ENCODE measurements around the gene RTBDN.

RTBDN gene

DNA sequence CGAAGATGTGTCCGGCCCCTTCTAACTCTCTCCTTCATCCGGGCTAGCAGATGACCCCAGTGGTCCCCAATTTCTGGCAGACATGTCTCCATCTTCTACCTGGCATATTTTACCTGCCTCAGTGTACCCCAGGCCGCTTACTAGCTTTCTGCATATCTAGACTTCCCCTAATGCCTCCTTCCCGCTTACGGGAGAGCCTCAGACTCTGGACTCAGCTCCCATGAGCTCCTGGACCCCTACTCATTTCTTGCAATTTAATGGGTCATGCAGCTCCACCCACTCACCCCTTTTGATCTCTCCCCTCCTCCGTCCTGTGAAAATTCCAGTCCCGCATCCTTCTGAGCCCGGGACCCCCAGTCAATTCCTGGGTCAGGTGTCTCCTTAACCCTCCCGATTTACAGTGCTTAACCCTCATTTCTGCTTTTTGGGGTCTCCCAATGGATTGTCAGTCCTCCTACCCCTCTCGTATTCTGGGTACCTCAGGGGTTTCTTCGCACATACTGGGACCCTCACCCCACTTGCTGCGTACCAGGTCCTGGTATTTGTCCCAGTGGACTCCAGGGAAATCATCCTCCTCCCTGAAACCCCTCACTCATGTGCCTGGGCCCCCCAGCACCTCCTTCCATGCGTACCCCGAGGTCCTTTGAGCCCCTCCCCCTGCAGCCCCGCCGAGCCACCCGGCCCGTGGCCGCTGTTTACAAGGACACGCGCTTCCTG is 43.6 kb downstream of the RTBDN start:
- Histone ChIP-seq H3K4me1 (peaks cover 54% of the 10 kb centered on the region), H3K27ac (peak overlapping the region; percentile 100), H3K4me2 (ENCODE audit: low read length) (peak overlapping the region; percentile 87), H3K79me2 (peaks cover 8% of the 10 kb centered on the region), H3K36me3 (ENCODE audit: control insufficient read depth, insufficient read depth, low read length) (no peaks in the 10 kb centered on the region), H3K4me3 (ENCODE audit: low read depth, low read length) (peak overlapping the region; percentile 97), H3K9ac (peak overlapping the region; percentile 87), H2AFZ (peak overlapping the region; percentile 65), H3K9me3 (ENCODE audit: control insufficient read depth, low read length) (no peaks in the 10 kb centered on the region), H3K27me3 (ENCODE audit: control insufficient read depth, insufficient read depth, low read length) (no peaks in the 10 kb centered on the region)
- TF ChIP-seq, protein P1, sequence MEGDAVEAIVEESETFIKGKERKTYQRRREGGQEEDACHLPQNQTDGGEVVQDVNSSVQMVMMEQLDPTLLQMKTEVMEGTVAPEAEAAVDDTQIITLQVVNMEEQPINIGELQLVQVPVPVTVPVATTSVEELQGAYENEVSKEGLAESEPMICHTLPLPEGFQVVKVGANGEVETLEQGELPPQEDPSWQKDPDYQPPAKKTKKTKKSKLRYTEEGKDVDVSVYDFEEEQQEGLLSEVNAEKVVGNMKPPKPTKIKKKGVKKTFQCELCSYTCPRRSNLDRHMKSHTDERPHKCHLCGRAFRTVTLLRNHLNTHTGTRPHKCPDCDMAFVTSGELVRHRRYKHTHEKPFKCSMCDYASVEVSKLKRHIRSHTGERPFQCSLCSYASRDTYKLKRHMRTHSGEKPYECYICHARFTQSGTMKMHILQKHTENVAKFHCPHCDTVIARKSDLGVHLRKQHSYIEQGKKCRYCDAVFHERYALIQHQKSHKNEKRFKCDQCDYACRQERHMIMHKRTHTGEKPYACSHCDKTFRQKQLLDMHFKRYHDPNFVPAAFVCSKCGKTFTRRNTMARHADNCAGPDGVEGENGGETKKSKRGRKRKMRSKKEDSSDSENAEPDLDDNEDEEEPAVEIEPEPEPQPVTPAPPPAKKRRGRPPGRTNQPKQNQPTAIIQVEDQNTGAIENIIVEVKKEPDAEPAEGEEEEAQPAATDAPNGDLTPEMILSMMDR (IDR thresholded peaks at IDR 0.05): no peak

DNA sequence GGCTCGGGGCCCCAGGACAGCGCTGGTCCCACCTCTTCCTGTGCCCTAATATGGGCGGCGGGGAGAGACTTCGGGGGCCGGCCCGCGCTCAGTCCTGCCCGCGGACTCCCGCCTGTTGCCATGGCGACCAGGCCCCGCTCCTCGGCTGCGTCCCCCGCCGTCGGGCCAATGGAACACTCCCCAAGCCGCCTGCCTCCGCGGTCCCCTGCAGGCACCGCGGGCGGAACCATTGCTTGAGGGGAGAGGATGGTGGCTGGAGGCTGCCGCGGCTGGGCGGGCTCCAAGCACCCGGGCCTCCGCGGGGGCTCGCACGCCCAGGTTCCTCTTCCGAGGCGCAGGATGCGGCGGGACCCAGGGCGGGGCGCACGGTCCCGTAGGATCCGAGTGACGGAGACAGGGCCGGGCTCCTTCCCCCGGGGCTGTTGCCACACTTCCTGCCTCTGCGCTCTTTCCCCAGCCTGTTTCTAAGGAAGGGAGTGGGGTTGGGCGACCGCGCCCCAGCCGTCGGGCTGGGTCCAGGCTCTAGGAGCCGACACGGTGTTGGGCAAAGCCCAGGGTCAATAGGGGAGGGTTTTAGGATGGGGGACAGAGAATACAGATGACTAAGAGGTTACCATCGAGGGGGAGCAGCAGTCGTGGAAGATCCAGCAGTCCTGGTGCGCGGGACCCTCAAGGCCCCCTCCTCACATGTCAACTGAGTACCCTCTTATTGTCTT is 44.3 kb downstream of the RTBDN start:
- peaks cover 7% of the 10 kb centered on the region for H3K79me2 ChIP-seq
- peak overlapping the region; percentile 100 for H3K27ac ChIP-seq
- H2AFZ ChIP-seq: peak overlapping the region; percentile 65
- H3K9ac ChIP-seq: peak overlapping the region; percentile 87
- no peaks in the 10 kb centered on the region for H3K27me3 ChIP-seq (ENCODE audit: control insufficient read depth, insufficient read depth, low read length)
- H3K9me3 ChIP-seq (ENCODE audit: control insufficient read depth, low read length): no peaks in the 10 kb centered on the region
- H3K4me1 ChIP-seq: peaks cover 60% of the 10 kb centered on the region
- TF ChIP-seq, protein P1 (IDR thresholded peaks at IDR 0.05): peak; percentile 19
- H3K36me3 ChIP-seq (ENCODE audit: control insufficient read depth, insufficient read depth, low read length): no peaks in the 10 kb centered on the region
- peak overlapping the region; percentile 87 for H3K4me2 ChIP-seq (ENCODE audit: low read length)
- peak overlapping the region; percentile 97 for H3K4me3 ChIP-seq (ENCODE audit: low read depth, low read length)

DNA sequence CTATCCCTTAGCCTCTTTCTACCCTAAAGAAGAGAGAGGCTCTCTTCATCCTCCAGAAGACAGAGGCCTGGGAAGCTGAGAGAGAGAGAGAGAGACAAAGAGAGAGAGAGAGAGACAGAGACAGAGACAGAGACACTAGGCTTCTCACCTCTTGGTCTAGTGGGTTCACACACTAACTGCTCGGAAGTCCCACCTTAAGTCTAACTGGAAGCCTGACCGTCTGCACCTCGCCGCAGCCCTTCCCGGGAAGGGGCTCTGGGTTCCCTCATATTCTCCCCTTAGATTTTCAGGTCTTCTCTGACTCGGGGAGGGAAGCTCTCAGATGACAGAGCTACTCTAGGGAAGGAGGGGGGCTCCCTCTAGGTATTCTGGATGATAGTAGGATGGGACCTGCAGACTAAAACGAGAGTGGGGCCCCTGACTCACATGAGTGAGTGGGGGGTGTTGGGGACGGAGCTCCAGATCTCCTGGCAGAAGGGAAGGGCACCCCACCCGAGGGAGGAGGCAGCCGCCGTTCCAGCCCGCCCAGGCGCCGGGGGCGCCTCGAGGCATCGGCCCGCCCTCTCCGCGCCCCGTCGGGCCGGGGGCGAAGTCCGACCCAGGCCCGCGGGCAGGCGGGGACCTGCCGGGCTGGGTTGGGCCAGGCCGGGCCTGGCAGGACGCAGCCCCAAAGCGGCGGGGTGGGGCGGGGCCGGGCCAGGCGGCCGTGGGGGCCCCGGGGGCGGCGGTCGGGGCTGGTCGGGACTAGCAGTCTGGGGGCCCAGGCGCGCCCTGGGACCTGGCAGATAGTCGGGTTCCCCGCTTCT is 45.1 kb downstream of the RTBDN start:
- no peaks in the 10 kb centered on the region for H3K9me3 ChIP-seq (ENCODE audit: control insufficient read depth, low read length)
- H3K4me2 ChIP-seq (ENCODE audit: low read length): peak overlapping the region; percentile 87
- TF ChIP-seq, protein P1 (IDR thresholded peaks at IDR 0.05): no peak
- H3K9ac ChIP-seq: peak overlapping the region; percentile 41
- H3K4me3 ChIP-seq (ENCODE audit: low read depth, low read length): peak overlapping the region; percentile 97
- peaks cover 65% of the 10 kb centered on the region for H3K4me1 ChIP-seq
- H3K36me3 ChIP-seq (ENCODE audit: control insufficient read depth, insufficient read depth, low read length): no peaks in the 10 kb centered on the region
- H3K27me3 ChIP-seq (ENCODE audit: control insufficient read depth, insufficient read depth, low read length): no peaks in the 10 kb centered on the region
- peak overlapping the region; percentile 100 for H3K27ac ChIP-seq
- H3K79me2 ChIP-seq: peaks cover 5% of the 10 kb centered on the region
- H2AFZ ChIP-seq: peak overlapping the region; percentile 66

DNA sequence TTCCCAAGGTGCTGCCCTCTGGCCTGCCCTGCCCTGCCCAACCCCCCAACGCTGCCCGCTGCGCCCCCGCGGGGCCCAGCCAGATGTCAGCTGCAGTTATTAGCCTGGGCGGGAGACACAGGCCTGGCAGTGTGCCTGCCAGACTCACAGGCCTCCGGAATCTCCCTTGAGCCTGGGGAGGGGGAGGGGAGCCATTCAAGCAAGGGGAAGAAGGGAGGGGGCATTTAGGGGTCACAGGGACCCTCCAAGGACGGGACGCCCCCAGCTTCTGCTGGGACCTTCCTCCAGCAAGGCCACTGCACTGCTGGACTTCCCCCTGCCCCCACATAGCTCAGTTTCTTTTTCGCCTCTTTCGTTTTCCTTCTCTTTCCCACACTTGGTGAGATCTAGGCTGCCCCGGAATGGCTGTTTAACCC is 45.7 kb downstream of the RTBDN start:
- TF ChIP-seq, protein P1 (IDR thresholded peaks at IDR 0.05): peak; percentile 23
- H3K4me2 ChIP-seq (ENCODE audit: low read length): peak overlapping the region; percentile 87
- H2AFZ ChIP-seq: peak overlapping the region; percentile 66
- peak overlapping the region; percentile 63 for H3K4me3 ChIP-seq (ENCODE audit: low read depth, low read length)
- H3K79me2 ChIP-seq: peaks cover 5% of the 10 kb centered on the region
- no peaks in the 10 kb centered on the region for H3K36me3 ChIP-seq (ENCODE audit: control insufficient read depth, insufficient read depth, low read length)
- H3K27ac ChIP-seq: peak overlapping the region; percentile 100
- peak overlapping the region; percentile 41 for H3K9ac ChIP-seq
- H3K27me3 ChIP-seq (ENCODE audit: control insufficient read depth, insufficient read depth, low read length): no peaks in the 10 kb centered on the region
- no peaks in the 10 kb centered on the region for H3K9me3 ChIP-seq (ENCODE audit: control insufficient read depth, low read length)
- H3K4me1 ChIP-seq: peaks cover 66% of the 10 kb centered on the region

Measured in parathyroid adenoma (tissue), 2 donors.